K562 (cell line): Measurements from ENCODE around the gene SGPP1. TPM values are rescaled to one million over a fixed set of nuclear protein-coding genes. Genes with fewer than 3 reads are reported as not detected.
A peak's percentile ranks its signal among the peaks of the same experiment; 100 is the strongest.

Experiments
- ATAC-seq: fragments of 200-7000 bp; cut with Tn5 transposase; 3 replicates; pipeline ENCODE4 v1.9.1; 2020; ENCODE audit warnings: moderate library complexity
- BruUV-seq: library from RNA; stranded (reverse); fragments of 400-500 nt; replicated peaks from 2 replicates; lab custom pipeline; 2021; lab: Mats Ljungman, UMichigan
- CTCF ChIA-PET: fragments of 300-600 bp; formaldehyde crosslinking; extraction: SDS; loops from one replicate; lab custom pipeline; 2021; ENCODE audit warnings: low intra/inter-chr PET ratio; lab: Yijun Ruan, JAX
- POLR2A ChIA-PET: fragments of 300-600, 350-650 bp; sonication (Branson Sonifier 250); formaldehyde crosslinking; extraction: SDS; loops from one replicate; lab custom pipeline; 2021; ENCODE audit warnings: antibody characterized with exemption, inconsistent platforms; lab: Yijun Ruan, JAX
- DNase-seq, 4 experiments: peaks; one replicate each; pipeline versions ENCODE4 v3.0.0 to v3.0.0-alpha.2; 2011 to 2018; ENCODE audit warnings: low spot score in 3 of 4, mixed read lengths in 3 of 4; ENCODE audit errors: extremely low read depth in 1 of 4
- FAIRE-seq: peaks from 2 replicates; lab custom pipeline; 2011; peaks lifted over from hg19 to GRCh38; lab: Jason Lieb, UNC
- H2AFZ ChIP-seq: 2 replicates; pipeline ENCODE4 v1.6.0; 2011; ENCODE audit warnings: low read depth, low read length, control low read depth, inconsistent platforms
- H3K27ac ChIP-seq: fragments of 200-600 bp; 3 replicates; pipeline ENCODE4 v1.8.0; 2011; ENCODE audit warnings: low read depth, mild to moderate bottlenecking, control low read depth, inconsistent platforms, low read length, moderate library complexity, mixed read lengths; ENCODE audit errors: extremely low read depth
- H3K27me3 ChIP-seq, 2 experiments: fragments of 300-600 bp in 1 of 2; 2 replicates in 1 of 2; 3 replicates in 1 of 2; pipeline versions ENCODE4 v1.6.0 to v1.8.0; 2011; ENCODE audit warnings: inconsistent platforms in 2 of 2, low read length in 2 of 2, mild to moderate bottlenecking in 1 of 2, mixed read lengths in 1 of 2, moderate library complexity in 1 of 2; ENCODE audit not compliant: control insufficient read depth in 2 of 2, insufficient read depth in 2 of 2
- H3K36me3 ChIP-seq: fragments of 300-600 bp; 3 replicates; pipeline ENCODE4 v1.8.0; 2011; ENCODE audit warnings: mild to moderate bottlenecking, low read length, inconsistent platforms; ENCODE audit not compliant: control insufficient read depth, insufficient read depth
- H3K4me1 ChIP-seq, 2 experiments: fragments of 200-600 bp in 1 of 2; replicated peaks in 1 of 2; 2 replicates in 1 of 2; 3 replicates in 1 of 2; pipeline versions ENCODE4 v1.5.1 to v1.8.0; 2011; ENCODE audit warnings: inconsistent platforms in 2 of 2, low read length in 2 of 2, mild to moderate bottlenecking in 1 of 2, mixed read lengths in 1 of 2, moderate library complexity in 1 of 2; ENCODE audit not compliant: control insufficient read depth in 2 of 2, insufficient read depth in 2 of 2
- H3K4me2 ChIP-seq: 2 replicates; pipeline ENCODE4 v1.6.1; 2011; ENCODE audit warnings: low read length, control low read depth, inconsistent platforms, mixed read lengths; ENCODE audit not compliant: insufficient read depth
- H3K4me3 ChIP-seq: fragments of 200-600 bp; sonication (generic), shearing (Covaris generic); 2 replicates; pipeline ENCODE4 v1.5.1; 2016; ENCODE audit warnings: control low read depth, inconsistent platforms
- H3K79me2 ChIP-seq: fragments of 200-600 bp; 3 replicates; pipeline ENCODE4 v1.8.0; 2011; ENCODE audit warnings: low read length, inconsistent platforms; ENCODE audit not compliant: control insufficient read depth, insufficient read depth
- H3K9ac ChIP-seq, 2 experiments: 2 replicates each; pipeline versions ENCODE4 v1.6.0 to v1.6.1; 2011; ENCODE audit warnings: low read depth in 2 of 2, low read length in 2 of 2, control low read depth in 1 of 2, inconsistent platforms in 1 of 2, mild to moderate bottlenecking in 1 of 2, mixed read lengths in 1 of 2; ENCODE audit not compliant: insufficient read depth in 1 of 2
- H3K9me1 ChIP-seq: one replicate; pipeline ENCODE4 v1.6.0; 2011; ENCODE audit warnings: inconsistent platforms, mild to moderate bottlenecking, low read length, moderate library complexity; ENCODE audit not compliant: control insufficient read depth, insufficient read depth
- H3K9me3 ChIP-seq: replicated peaks from 2 replicates; pipeline ENCODE4 v1.5.1; 2011; ENCODE audit warnings: low read depth, low read length, inconsistent platforms; ENCODE audit not compliant: control insufficient read depth, insufficient read depth
- H4K20me1 ChIP-seq: replicated peaks from 2 replicates; pipeline ENCODE4 v1.6.1; 2011; ENCODE audit warnings: low read length, inconsistent platforms, mixed read lengths; ENCODE audit not compliant: control insufficient read depth, insufficient read depth
- COPS2 ChIP-seq: fragments of 450-650 bp; conservative IDR thresholded peaks from 2 replicates; pipeline ENCODE4 v1.6.1; 2016; ENCODE audit warnings: mild to moderate bottlenecking, moderate library complexity
- E2F3 ChIP-seq: fragments of 250-450 bp; sonication (Bioruptor Pico); IDR thresholded peaks from 2 replicates; pipeline ENCODE4 v1.4.0; 2020; ENCODE audit warnings: mild to moderate bottlenecking
- GTF2E2 ChIP-seq: fragments of 200-800 bp; sonication (Bioruptor generic); IDR thresholded peaks from 2 replicates; pipeline ENCODE4 v1.6.1; 2016; ENCODE audit warnings: missing genetic modification characterization, missing compliant biosample characterization
- KAT2B ChIP-seq: IDR thresholded peaks from one replicate; pipeline ENCODE4 v1.6.1; 2012; ENCODE audit warnings: low read depth, mild to moderate bottlenecking, control low read depth, inconsistent platforms, low read length, moderate library complexity
- MAFG ChIP-seq: fragments of 450-650 bp; conservative IDR thresholded peaks from 2 replicates; pipeline ENCODE4 v1.6.1; 2016; ENCODE audit warnings: missing genetic modification characterization, missing compliant biosample characterization
- NCOA4 ChIP-seq: fragments of 450-650 bp; IDR thresholded peaks from 2 replicates; pipeline ENCODE4 v1.6.1; 2018; ENCODE audit warnings: mild to moderate bottlenecking; ENCODE audit not compliant: partially characterized antibody
- NR1H2 ChIP-seq: sonication (generic); formaldehyde crosslinking; IDR thresholded peaks from 2 replicates; pipeline ENCODE4 v1.4.0; 2020; ENCODE audit warnings: mild to moderate bottlenecking, missing genetic modification reagents
- SAP30 ChIP-seq: fragments of 200-600 bp; sonication (generic); IDR thresholded peaks from 2 replicates; pipeline ENCODE4 v1.6.1; 2012; ENCODE audit warnings: borderline replicate concordance, low read depth, mild to moderate bottlenecking, moderate library complexity, low read length, control low read depth, inconsistent platforms; ENCODE audit not compliant: insufficient read depth, poor library complexity, severe bottlenecking
- SRSF1 ChIP-seq: fragments of 200-400 bp; formaldehyde crosslinking; IDR thresholded peaks from 2 replicates; pipeline ENCODE4 v1.6.1; 2017; ENCODE audit warnings: mild to moderate bottlenecking, low read depth, low read length, moderate library complexity
- TAF15 ChIP-seq: fragments of 200-400 bp; formaldehyde crosslinking; IDR thresholded peaks from 2 replicates; pipeline ENCODE4 v1.6.1; 2017; ENCODE audit warnings: mild to moderate bottlenecking, low read depth, low read length, moderate library complexity
- TAF7 ChIP-seq: fragments of 450-650 bp; IDR thresholded peaks from 2 replicates; pipeline ENCODE4 v1.6.1; 2016; ENCODE audit warnings: missing genetic modification characterization, missing compliant biosample characterization
- TAF9B ChIP-seq: fragments of 450-650 bp; IDR thresholded peaks from 2 replicates; pipeline ENCODE4 v1.6.1; 2018; ENCODE audit warnings: mild to moderate bottlenecking; ENCODE audit not compliant: partially characterized antibody
- ZNF12 ChIP-seq: sonication (generic); formaldehyde crosslinking; IDR thresholded peaks from 2 replicates; pipeline ENCODE4 v1.4.0; 2020; ENCODE audit warnings: mild to moderate bottlenecking, missing genetic modification reagents
- ZNF316 ChIP-seq: fragments of 450-650 bp; IDR thresholded peaks from 2 replicates; pipeline ENCODE4 v1.6.1; 2016
- ZNF408 ChIP-seq: fragments of 250-450 bp; sonication (Bioruptor Pico); IDR thresholded peaks from 2 replicates; pipeline ENCODE4 v1.4.0; 2020; ENCODE audit warnings: low read depth, mild to moderate bottlenecking, moderate library complexity
- WGBS: fragments of 100-300 bp; shearing (Covaris generic); methylation state at CpG from one replicate; pipeline ENCODE4 v1.1.6; 2016; ENCODE audit warnings: low coverage, mixed read lengths; ENCODE audit not compliant: insufficient coverage; ENCODE audit errors: missing lambda C conversion rate; 5-methylcytosine and 5-hydroxymethylcytosine counted together
- in situ Hi-C: fragments of 300-500 bp; cut with MboI; formaldehyde crosslinking; loops from 4 replicates; pipeline ENCODE4 v1.15.0; 2018; ENCODE audit warnings: inconsistent platforms, mixed read lengths
- intact Hi-C: fragments of 100-400 bp; cut with micrococcal nuclease; formaldehyde crosslinking; loops from 2 replicates; pipeline ENCODE4 v1.14.2; 2022
- polyA plus RNA-seq, 8 experiments: library from polyadenylated mRNA; depleted of rRNA in 4 of 8; stranded (reverse) in 5 of 8; unstranded in 3 of 8; fragments of >200 nt; fragmentation: Nextera tagmentation in 2 of 8; fragmentation: Illumina TruSeq in 1 of 8; extraction: Ambion mirVana in 2 of 8; extraction: Trizol in 1 of 8; gene quantifications; 2 replicates each; pipeline versions ENCODE4 v1.2.1 to v1.2.3, GENCODE V29; 2011 to 2014; ENCODE audit warnings: inconsistent platforms in 1 of 8, missing spikeins in 1 of 8
- total RNA-seq, 7 experiments: library from RNA; depleted of rRNA in 6 of 7; stranded (reverse); fragments of >200 nt in 6 of 7; fragmentation: Illumina TruSeq in 2 of 7; extraction: Trizol in 2 of 7; gene quantifications; 2 replicates each; pipeline versions ENCODE4 v1.2.1 to v1.2.3, GENCODE V29; 2011 to 2021; ENCODE audit warnings: low replicate concordance in 1 of 7
- TF ChIP-seq, protein P1 (sequence below), 2 experiments: fragments of 450-650 bp in 1 of 2; sonication (generic) in 1 of 2; formaldehyde crosslinking; conservative IDR thresholded peaks; 2 replicates each; pipeline versions ENCODE4 v1.4.0 to v1.8.1; 2020 to 2022; ENCODE audit warnings: mild to moderate bottlenecking in 1 of 2, missing genetic modification reagents in 1 of 2
- TF ChIP-seq, protein P2 (sequence below): sonication (generic); formaldehyde crosslinking; IDR thresholded peaks from 2 replicates; pipeline ENCODE4 v1.8.0; 2022; ENCODE audit warnings: missing genetic modification reagents, mild to moderate bottlenecking, borderline replicate concordance
- TF ChIP-seq, protein P3 (sequence below): fragments of 250-450 bp; sonication (Bioruptor Pico); IDR thresholded peaks from 2 replicates; pipeline ENCODE4 v1.8.0; 2022; ENCODE audit warnings: inconsistent platforms

Gene SGPP1
- total and polyA plus RNA-seq, 9 of the 15 experiments (the other 6 are each of a cell fraction or from before 2014, with no cell fraction given): 2.2 to 7.3 (median 5.6) TPM

DNA sequence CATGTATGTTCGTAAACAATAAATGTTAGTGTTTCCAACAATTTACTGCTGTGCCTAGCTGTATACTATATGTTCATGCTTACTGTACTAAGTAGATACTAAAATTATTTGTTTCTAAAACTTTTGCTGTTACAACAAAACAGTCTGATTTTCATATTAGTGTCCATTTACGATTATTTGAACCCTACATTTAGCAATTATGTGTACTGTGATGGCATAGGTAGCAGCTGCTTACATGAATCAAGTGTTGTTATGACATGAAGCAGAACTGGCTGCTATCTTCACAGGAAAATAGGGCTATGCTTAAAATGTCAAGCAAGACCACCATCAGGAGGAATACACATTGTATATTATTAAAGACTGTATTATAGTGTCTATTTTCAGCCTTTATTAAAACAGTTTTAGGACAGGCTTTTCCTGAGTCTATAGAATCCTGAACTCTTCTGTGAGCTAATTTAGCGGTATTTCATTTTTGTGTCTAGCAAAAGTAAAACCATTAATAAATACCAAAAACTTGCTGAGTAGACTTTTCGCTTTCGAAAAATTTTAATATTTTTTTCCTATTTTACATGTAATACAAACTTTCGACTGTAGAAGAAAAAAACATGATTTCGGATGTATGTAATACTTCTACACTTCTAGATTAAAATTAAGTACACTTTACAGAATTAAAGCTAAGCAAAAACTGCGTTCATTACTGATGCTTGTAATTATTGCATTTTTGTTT lies 85.0 kb downstream of the SGPP1 start:
- Histone ChIP-seq H3K27me3 (no peaks in the 10 kb centered on the region), H3K27ac (peak overlapping the region; percentile 92), H3K9me1 (no peaks in the 10 kb centered on the region), H2AFZ (peak overlapping the region; percentile 92), H3K4me1 (peaks cover 0 to 7% of the 10 kb centered on the region in 2 experiments; a peak in 4 of 5 replicates), H3K9me3 (no peaks in the 10 kb centered on the region), H3K79me2 (peaks cover 44% of the 10 kb centered on the region), H3K4me3 (peak overlapping the region; percentile 56), H3K9ac (peak overlapping the region in 1 of 2 experiments; percentile 93; a peak in 3 of 4 replicates), H3K4me2 (peak overlapping the region; percentile 87), H3K36me3 (peaks cover 9% of the 10 kb centered on the region), H4K20me1 (no peaks in the 10 kb centered on the region)
- intact Hi-C loops (loop anchor here (2.0 kb wide), 1 partner anchor 84 kb away; no protein-coding TSS in a partner anchor), in situ Hi-C loops (no loop called here)
- ATAC-seq: no peak
- ChIA-PET CTCF (no interaction called here), POLR2A (interaction anchor here (0.6 to 1.7 kb wide), 7 partner anchors 9 to 150 kb away, joined by 3 to 7 read pairs (median 4); no protein-coding TSS in a partner anchor)
- no TSS peak for BruUV-seq
- FAIRE-seq: peak; percentile 54
- WGBS: 11% methylated on average over 8 of the region's 8 CpGs
- DNase-seq: peak in 1 of 4 experiments; percentile 20
- TF ChIP-seq ZNF408 (CRISPR knock-in tag) (no peak), SAP30 (no peak), ZNF316 (peak; percentile 82), COPS2 (no peak), NCOA4 (no peak), ZNF12 (no peak), TAF7 (tag) (no peak), GTF2E2 (tag) (no peak), TAF15 (no peak), NR1H2 (CRISPR knock-in tag) (no peak), TAF9B (peak; percentile 0), KAT2B (no peak), MAFG (peak; percentile 46; the same call in 1 of the 2 replicates), E2F3 (CRISPR knock-in tag) (no peak), SRSF1 (no peak)
- TF ChIP-seq, protein P1, sequence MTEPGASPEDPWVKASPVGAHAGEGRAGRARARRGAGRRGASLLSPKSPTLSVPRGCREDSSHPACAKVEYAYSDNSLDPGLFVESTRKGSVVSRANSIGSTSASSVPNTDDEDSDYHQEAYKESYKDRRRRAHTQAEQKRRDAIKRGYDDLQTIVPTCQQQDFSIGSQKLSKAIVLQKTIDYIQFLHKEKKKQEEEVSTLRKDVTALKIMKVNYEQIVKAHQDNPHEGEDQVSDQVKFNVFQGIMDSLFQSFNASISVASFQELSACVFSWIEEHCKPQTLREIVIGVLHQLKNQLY (CRISPR knock-in tag; conservative IDR thresholded peaks at IDR 0.05): no peak
- TF ChIP-seq, protein P2, sequence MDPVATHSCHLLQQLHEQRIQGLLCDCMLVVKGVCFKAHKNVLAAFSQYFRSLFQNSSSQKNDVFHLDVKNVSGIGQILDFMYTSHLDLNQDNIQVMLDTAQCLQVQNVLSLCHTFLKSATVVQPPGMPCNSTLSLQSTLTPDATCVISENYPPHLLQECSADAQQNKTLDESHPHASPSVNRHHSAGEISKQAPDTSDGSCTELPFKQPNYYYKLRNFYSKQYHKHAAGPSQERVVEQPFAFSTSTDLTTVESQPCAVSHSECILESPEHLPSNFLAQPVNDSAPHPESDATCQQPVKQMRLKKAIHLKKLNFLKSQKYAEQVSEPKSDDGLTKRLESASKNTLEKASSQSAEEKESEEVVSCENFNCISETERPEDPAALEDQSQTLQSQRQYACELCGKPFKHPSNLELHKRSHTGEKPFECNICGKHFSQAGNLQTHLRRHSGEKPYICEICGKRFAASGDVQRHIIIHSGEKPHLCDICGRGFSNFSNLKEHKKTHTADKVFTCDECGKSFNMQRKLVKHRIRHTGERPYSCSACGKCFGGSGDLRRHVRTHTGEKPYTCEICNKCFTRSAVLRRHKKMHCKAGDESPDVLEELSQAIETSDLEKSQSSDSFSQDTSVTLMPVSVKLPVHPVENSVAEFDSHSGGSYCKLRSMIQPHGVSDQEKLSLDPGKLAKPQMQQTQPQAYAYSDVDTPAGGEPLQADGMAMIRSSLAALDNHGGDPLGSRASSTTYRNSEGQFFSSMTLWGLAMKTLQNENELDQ (CRISPR knock-in tag): no peak
- TF ChIP-seq, protein P3, sequence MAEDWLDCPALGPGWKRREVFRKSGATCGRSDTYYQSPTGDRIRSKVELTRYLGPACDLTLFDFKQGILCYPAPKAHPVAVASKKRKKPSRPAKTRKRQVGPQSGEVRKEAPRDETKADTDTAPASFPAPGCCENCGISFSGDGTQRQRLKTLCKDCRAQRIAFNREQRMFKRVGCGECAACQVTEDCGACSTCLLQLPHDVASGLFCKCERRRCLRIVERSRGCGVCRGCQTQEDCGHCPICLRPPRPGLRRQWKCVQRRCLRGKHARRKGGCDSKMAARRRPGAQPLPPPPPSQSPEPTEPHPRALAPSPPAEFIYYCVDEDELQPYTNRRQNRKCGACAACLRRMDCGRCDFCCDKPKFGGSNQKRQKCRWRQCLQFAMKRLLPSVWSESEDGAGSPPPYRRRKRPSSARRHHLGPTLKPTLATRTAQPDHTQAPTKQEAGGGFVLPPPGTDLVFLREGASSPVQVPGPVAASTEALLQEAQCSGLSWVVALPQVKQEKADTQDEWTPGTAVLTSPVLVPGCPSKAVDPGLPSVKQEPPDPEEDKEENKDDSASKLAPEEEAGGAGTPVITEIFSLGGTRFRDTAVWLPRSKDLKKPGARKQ (CRISPR knock-in tag): no peak
